ENCODE measurements around the gene PROS1. TPM values are rescaled to one million over a fixed set of nuclear protein-coding genes. Genes with fewer than 3 reads are reported as not detected.
"Not testable (repeated sequence)": the region's sequence is repeated elsewhere in the genome, so short reads cannot be mapped to it uniquely, and the experiment has no call there.

The PROS1 gene
- total RNA-seq, 1 donor from 2014 or later = 19.8 TPM

GRCh38 chr3:93979850-93980676 lies 6.4 kb upstream of the PROS1 start, which contains the start of gene ARL13B:
Gene ARL13B (plus strand): TSS chr3:93980155. CDS start chr3:93980424, 269 bp downstream.
- H3K4me1 Mint-ChIP-seq (ENCODE audit: unreplicated experiment) = peaks cover 18% of the 10 kb centered on the region
- peak; percentile 89 for DNase-seq (ENCODE audit: low spot score)
- TF ChIP-seq CTCF (IDR thresholded peaks at IDR 0.05; ENCODE audit: unreplicated experiment) = no peak
- H3K36me3 Mint-ChIP-seq (ENCODE audit: low read depth, unreplicated experiment) = no peaks in the 10 kb centered on the region
- peak within 1 kb of the TSS; percentile 94 for H3K4me3 Mint-ChIP-seq (ENCODE audit: unreplicated experiment)
- peak within 1 kb of the TSS; percentile 98 for H3K27ac Mint-ChIP-seq (ENCODE audit: unreplicated experiment)
- H3K27me3 Mint-ChIP-seq (ENCODE audit: unreplicated experiment) = peaks cover 6% of the 10 kb centered on the region
- no peaks in the 10 kb centered on the region for H3K9me3 Mint-ChIP-seq (ENCODE audit: unreplicated experiment)

GRCh38 chr3:93969997-93970396 lies 3.7 kb downstream of the PROS1 start:
- Mint-ChIP-seq H3K4me1 (ENCODE audit: unreplicated experiment) (peaks cover 16% of the 10 kb centered on the region), H3K27me3 (ENCODE audit: unreplicated experiment) (peaks cover 6% of the 10 kb centered on the region), H3K36me3 (ENCODE audit: low read depth, unreplicated experiment) (no peaks in the 10 kb centered on the region), H3K27ac (ENCODE audit: unreplicated experiment) (no peak overlapping the region), H3K4me3 (ENCODE audit: unreplicated experiment) (no peak overlapping the region), H3K9me3 (ENCODE audit: unreplicated experiment) (no peaks in the 10 kb centered on the region)
- DNase-seq (ENCODE audit: low spot score) = no peak
- TF ChIP-seq CTCF (IDR thresholded peaks at IDR 0.05; ENCODE audit: unreplicated experiment) = no peak

GRCh38 chr3:93969443-93969842 lies 4.3 kb downstream of the PROS1 start:
- H3K4me1 Mint-ChIP-seq (ENCODE audit: unreplicated experiment) = peaks cover 16% of the 10 kb centered on the region
- H3K27me3 Mint-ChIP-seq (ENCODE audit: unreplicated experiment) = peaks cover 8% of the 10 kb centered on the region
- DNase-seq (ENCODE audit: low spot score) = no peak
- no peak for TF ChIP-seq CTCF (IDR thresholded peaks at IDR 0.05; ENCODE audit: unreplicated experiment)
- H3K9me3 Mint-ChIP-seq (ENCODE audit: unreplicated experiment) = no peaks in the 10 kb centered on the region
- H3K27ac Mint-ChIP-seq (ENCODE audit: unreplicated experiment) = no peak overlapping the region
- no peak overlapping the region for H3K4me3 Mint-ChIP-seq (ENCODE audit: unreplicated experiment)
- peaks cover 3% of the 10 kb centered on the region for H3K36me3 Mint-ChIP-seq (ENCODE audit: low read depth, unreplicated experiment)

GRCh38 chr3:93965106-93965505 lies 8.6 kb downstream of the PROS1 start:
- H3K4me1 Mint-ChIP-seq (ENCODE audit: unreplicated experiment); DNase-seq (ENCODE audit: low spot score); H3K9me3 Mint-ChIP-seq (ENCODE audit: unreplicated experiment); H3K27me3 Mint-ChIP-seq (ENCODE audit: unreplicated experiment); H3K36me3 Mint-ChIP-seq (ENCODE audit: low read depth, unreplicated experiment); H3K27ac Mint-ChIP-seq (ENCODE audit: unreplicated experiment); H3K4me3 Mint-ChIP-seq (ENCODE audit: unreplicated experiment): not testable (repeated sequence)

- Mint-ChIP-seq H3K4me3 (ENCODE audit: unreplicated experiment) (no peak overlapping the region), H3K27me3 (ENCODE audit: unreplicated experiment) (peaks cover 2% of the 10 kb centered on the region), H3K4me1 (ENCODE audit: unreplicated experiment) (no peaks in the 10 kb centered on the region), H3K27ac (ENCODE audit: unreplicated experiment) (no peak overlapping the region), H3K36me3 (ENCODE audit: low read depth, unreplicated experiment) (peaks cover 4% of the 10 kb centered on the region), H3K9me3 (ENCODE audit: unreplicated experiment) (peaks cover 11% of the 10 kb centered on the region)
- TF ChIP-seq CTCF (IDR thresholded peaks at IDR 0.05; ENCODE audit: unreplicated experiment) = no peak
- no peak for DNase-seq (ENCODE audit: low spot score)
These were observed 10.9 kb downstream of the PROS1 start for GRCh38 chr3:93962798-93963197.
